K562 (cell line): ENCODE measurements around the gene NOS2. TPM values are rescaled to one million over a fixed set of nuclear protein-coding genes. Genes with fewer than 3 reads are reported as not detected.

Experiments
- ATAC-seq: fragments of 200-7000 bp; cut with Tn5 transposase; 3 replicates; pipeline ENCODE4 v1.9.1; 2020; ENCODE audit warnings: moderate library complexity
- BruUV-seq: library from RNA; stranded (reverse); fragments of 400-500 nt; replicated peaks from 2 replicates; lab custom pipeline; 2021; lab: Mats Ljungman, UMichigan
- CTCF ChIA-PET: fragments of 300-600 bp; formaldehyde crosslinking; extraction: SDS; loops from one replicate; lab custom pipeline; 2021; ENCODE audit warnings: low intra/inter-chr PET ratio; lab: Yijun Ruan, JAX
- POLR2A ChIA-PET: fragments of 300-600, 350-650 bp; sonication (Branson Sonifier 250); formaldehyde crosslinking; extraction: SDS; loops from one replicate; lab custom pipeline; 2021; ENCODE audit warnings: antibody characterized with exemption, inconsistent platforms; lab: Yijun Ruan, JAX
- DNase-seq, 4 experiments: peaks; one replicate each; pipeline versions ENCODE4 v3.0.0 to v3.0.0-alpha.2; 2011 to 2018; ENCODE audit warnings: low spot score in 3 of 4, mixed read lengths in 3 of 4; ENCODE audit errors: extremely low read depth in 1 of 4
- FAIRE-seq: peaks from 2 replicates; lab custom pipeline; 2011; peaks lifted over from hg19 to GRCh38; lab: Jason Lieb, UNC
- H2AFZ ChIP-seq: 2 replicates; pipeline ENCODE4 v1.6.0; 2011; ENCODE audit warnings: low read depth, low read length, control low read depth, inconsistent platforms
- H3K27ac ChIP-seq: fragments of 200-600 bp; 3 replicates; pipeline ENCODE4 v1.8.0; 2011; ENCODE audit warnings: low read depth, mild to moderate bottlenecking, control low read depth, inconsistent platforms, low read length, moderate library complexity, mixed read lengths; ENCODE audit errors: extremely low read depth
- H3K27me3 ChIP-seq, 2 experiments: fragments of 300-600 bp in 1 of 2; 2 replicates in 1 of 2; 3 replicates in 1 of 2; pipeline versions ENCODE4 v1.6.0 to v1.8.0; 2011; ENCODE audit warnings: inconsistent platforms in 2 of 2, low read length in 2 of 2, mild to moderate bottlenecking in 1 of 2, mixed read lengths in 1 of 2, moderate library complexity in 1 of 2; ENCODE audit not compliant: control insufficient read depth in 2 of 2, insufficient read depth in 2 of 2
- H3K36me3 ChIP-seq: fragments of 300-600 bp; 3 replicates; pipeline ENCODE4 v1.8.0; 2011; ENCODE audit warnings: mild to moderate bottlenecking, low read length, inconsistent platforms; ENCODE audit not compliant: control insufficient read depth, insufficient read depth
- H3K4me1 ChIP-seq, 2 experiments: fragments of 200-600 bp in 1 of 2; replicated peaks in 1 of 2; 2 replicates in 1 of 2; 3 replicates in 1 of 2; pipeline versions ENCODE4 v1.5.1 to v1.8.0; 2011; ENCODE audit warnings: inconsistent platforms in 2 of 2, low read length in 2 of 2, mild to moderate bottlenecking in 1 of 2, mixed read lengths in 1 of 2, moderate library complexity in 1 of 2; ENCODE audit not compliant: control insufficient read depth in 2 of 2, insufficient read depth in 2 of 2
- H3K4me2 ChIP-seq: 2 replicates; pipeline ENCODE4 v1.6.1; 2011; ENCODE audit warnings: low read length, control low read depth, inconsistent platforms, mixed read lengths; ENCODE audit not compliant: insufficient read depth
- H3K4me3 ChIP-seq: fragments of 200-600 bp; sonication (generic), shearing (Covaris generic); 2 replicates; pipeline ENCODE4 v1.5.1; 2016; ENCODE audit warnings: control low read depth, inconsistent platforms
- H3K79me2 ChIP-seq: fragments of 200-600 bp; 3 replicates; pipeline ENCODE4 v1.8.0; 2011; ENCODE audit warnings: low read length, inconsistent platforms; ENCODE audit not compliant: control insufficient read depth, insufficient read depth
- H3K9ac ChIP-seq, 2 experiments: 2 replicates each; pipeline versions ENCODE4 v1.6.0 to v1.6.1; 2011; ENCODE audit warnings: low read depth in 2 of 2, low read length in 2 of 2, control low read depth in 1 of 2, inconsistent platforms in 1 of 2, mild to moderate bottlenecking in 1 of 2, mixed read lengths in 1 of 2; ENCODE audit not compliant: insufficient read depth in 1 of 2
- H3K9me1 ChIP-seq: one replicate; pipeline ENCODE4 v1.6.0; 2011; ENCODE audit warnings: inconsistent platforms, mild to moderate bottlenecking, low read length, moderate library complexity; ENCODE audit not compliant: control insufficient read depth, insufficient read depth
- H3K9me3 ChIP-seq: replicated peaks from 2 replicates; pipeline ENCODE4 v1.5.1; 2011; ENCODE audit warnings: low read depth, low read length, inconsistent platforms; ENCODE audit not compliant: control insufficient read depth, insufficient read depth
- H4K20me1 ChIP-seq: replicated peaks from 2 replicates; pipeline ENCODE4 v1.6.1; 2011; ENCODE audit warnings: low read length, inconsistent platforms, mixed read lengths; ENCODE audit not compliant: control insufficient read depth, insufficient read depth
- CBFA2T3 ChIP-seq: fragments of 450-650 bp; IDR thresholded peaks from 2 replicates; pipeline ENCODE4 v1.6.1; 2017
- DNMT1 ChIP-seq: fragments of 450-650 bp; IDR thresholded peaks from 2 replicates; pipeline ENCODE4 v1.6.1; 2016; ENCODE audit warnings: antibody characterized with exemption, mild to moderate bottlenecking
- HOXB6 ChIP-seq: fragments of 250-450 bp; sonication (Bioruptor Pico); IDR thresholded peaks from 2 replicates; pipeline ENCODE4 v1.5.1; 2022; ENCODE audit warnings: mild to moderate bottlenecking, borderline replicate concordance
- KDM1A ChIP-seq, 2 experiments: fragments of 450-650 bp; IDR thresholded peaks; 2 replicates each; pipeline ENCODE4 v1.6.1; 2016; ENCODE audit warnings: mild to moderate bottlenecking in 2 of 2
- MED1 ChIP-seq: sonication (generic); formaldehyde crosslinking; IDR thresholded peaks from 2 replicates; pipeline ENCODE4 v1.8.1; 2023; ENCODE audit warnings: missing genetic modification reagents, borderline replicate concordance
- MTA2 ChIP-seq: fragments of 450-650 bp; IDR thresholded peaks from 2 replicates; pipeline ENCODE4 v1.6.1; 2016; ENCODE audit warnings: low read depth
- MYBL2 ChIP-seq, 2 experiments: fragments of 450-650 bp in 1 of 2; sonication (generic) in 1 of 2; formaldehyde crosslinking in 1 of 2; IDR thresholded peaks; 2 replicates each; pipeline versions ENCODE4 v1.6.1 to v1.8.1; 2017 to 2022; ENCODE audit warnings: borderline replicate concordance in 1 of 2, inconsistent platforms in 1 of 2, low read depth in 1 of 2, mild to moderate bottlenecking in 1 of 2, missing genetic modification reagents in 1 of 2, moderate library complexity in 1 of 2
- POLR3G ChIP-seq: IDR thresholded peaks from 2 replicates; pipeline ENCODE4 v1.6.1; 2011; ENCODE audit not compliant: insufficient read length, insufficient replicate concordance; ENCODE audit errors: extremely low read depth
- RFX5 ChIP-seq: IDR thresholded peaks from 2 replicates; pipeline ENCODE4 v1.6.1; 2011; ENCODE audit warnings: low read depth, mild to moderate bottlenecking, improper control_type of control experiment, low read length
- ZKSCAN1 ChIP-seq: fragments of 150-350 bp; IDR thresholded peaks from 2 replicates; pipeline ENCODE4 v1.6.1; 2016; ENCODE audit warnings: low read depth, low read length
- ZNF232 ChIP-seq: sonication (generic); formaldehyde crosslinking; IDR thresholded peaks from 2 replicates; pipeline ENCODE4 v1.8.0; 2022; ENCODE audit warnings: mild to moderate bottlenecking, missing genetic modification reagents
- ZNF324 ChIP-seq: fragments of 250-450 bp; sonication (Bioruptor Pico); IDR thresholded peaks from 2 replicates; pipeline ENCODE4 v1.4.0; 2020; ENCODE audit warnings: mild to moderate bottlenecking
- ZNF668 ChIP-seq: fragments of 250-450 bp; sonication (Bioruptor Pico); IDR thresholded peaks from 2 replicates; pipeline ENCODE4 v1.8.0; 2022; ENCODE audit warnings: mild to moderate bottlenecking, inconsistent platforms
- WGBS: fragments of 100-300 bp; shearing (Covaris generic); methylation state at CpG from one replicate; pipeline ENCODE4 v1.1.6; 2016; ENCODE audit warnings: low coverage, mixed read lengths; ENCODE audit not compliant: insufficient coverage; ENCODE audit errors: missing lambda C conversion rate; 5-methylcytosine and 5-hydroxymethylcytosine counted together
- in situ Hi-C: fragments of 300-500 bp; cut with MboI; formaldehyde crosslinking; loops from 4 replicates; pipeline ENCODE4 v1.15.0; 2018; ENCODE audit warnings: inconsistent platforms, mixed read lengths
- intact Hi-C: fragments of 100-400 bp; cut with micrococcal nuclease; formaldehyde crosslinking; loops from 2 replicates; pipeline ENCODE4 v1.14.2; 2022
- polyA plus RNA-seq, 8 experiments: library from polyadenylated mRNA; depleted of rRNA in 4 of 8; stranded (reverse) in 5 of 8; unstranded in 3 of 8; fragments of >200 nt; fragmentation: Nextera tagmentation in 2 of 8; fragmentation: Illumina TruSeq in 1 of 8; extraction: Ambion mirVana in 2 of 8; extraction: Trizol in 1 of 8; gene quantifications; 2 replicates each; pipeline versions ENCODE4 v1.2.1 to v1.2.3, GENCODE V29; 2011 to 2014; ENCODE audit warnings: inconsistent platforms in 1 of 8, missing spikeins in 1 of 8
- total RNA-seq, 7 experiments: library from RNA; depleted of rRNA in 6 of 7; stranded (reverse); fragments of >200 nt in 6 of 7; fragmentation: Illumina TruSeq in 2 of 7; extraction: Trizol in 2 of 7; gene quantifications; 2 replicates each; pipeline versions ENCODE4 v1.2.1 to v1.2.3, GENCODE V29; 2011 to 2021; ENCODE audit warnings: low replicate concordance in 1 of 7
- TF ChIP-seq, protein P1 (sequence below): fragments of 450-650 bp; formaldehyde crosslinking; IDR thresholded peaks from 2 replicates; pipeline ENCODE4 v1.4.0; 2020; ENCODE audit warnings: mild to moderate bottlenecking, moderate library complexity
- TF ChIP-seq, protein P2 (sequence below): fragments of 250-450 bp; sonication (Bioruptor Pico); IDR thresholded peaks from 2 replicates; pipeline ENCODE4 v1.4.0; 2020; ENCODE audit warnings: mild to moderate bottlenecking, moderate library complexity

Gene NOS2
- total and polyA plus RNA-seq, 9 of the 15 experiments (the other 6 are each of a cell fraction or from before 2014, with no cell fraction given) = not detected

DNA sequence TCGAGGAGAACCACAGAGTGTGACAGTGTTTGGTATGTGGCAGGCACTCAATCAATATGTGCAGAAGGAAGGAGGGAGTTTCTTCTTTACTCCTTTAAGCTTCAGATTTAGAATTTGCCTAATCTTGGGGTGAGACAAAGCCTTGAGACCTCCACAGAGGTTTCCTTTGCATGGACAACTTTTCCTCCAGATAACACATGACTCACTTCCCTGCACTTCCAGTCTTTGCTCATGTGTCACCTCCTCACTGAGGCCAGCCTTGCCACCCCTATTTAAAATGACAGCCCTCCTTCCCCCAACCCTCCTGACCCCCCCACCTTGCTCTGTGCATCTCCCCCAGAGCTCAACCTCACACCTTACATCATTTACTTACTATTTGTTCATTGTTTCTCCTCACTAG is 17.4 kb upstream of the NOS2 start (continued):
- TF ChIP-seq, protein P1, sequence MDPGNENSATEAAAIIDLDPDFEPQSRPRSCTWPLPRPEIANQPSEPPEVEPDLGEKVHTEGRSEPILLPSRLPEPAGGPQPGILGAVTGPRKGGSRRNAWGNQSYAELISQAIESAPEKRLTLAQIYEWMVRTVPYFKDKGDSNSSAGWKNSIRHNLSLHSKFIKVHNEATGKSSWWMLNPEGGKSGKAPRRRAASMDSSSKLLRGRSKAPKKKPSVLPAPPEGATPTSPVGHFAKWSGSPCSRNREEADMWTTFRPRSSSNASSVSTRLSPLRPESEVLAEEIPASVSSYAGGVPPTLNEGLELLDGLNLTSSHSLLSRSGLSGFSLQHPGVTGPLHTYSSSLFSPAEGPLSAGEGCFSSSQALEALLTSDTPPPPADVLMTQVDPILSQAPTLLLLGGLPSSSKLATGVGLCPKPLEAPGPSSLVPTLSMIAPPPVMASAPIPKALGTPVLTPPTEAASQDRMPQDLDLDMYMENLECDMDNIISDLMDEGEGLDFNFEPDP = no peak
- TF ChIP-seq, protein P2, sequence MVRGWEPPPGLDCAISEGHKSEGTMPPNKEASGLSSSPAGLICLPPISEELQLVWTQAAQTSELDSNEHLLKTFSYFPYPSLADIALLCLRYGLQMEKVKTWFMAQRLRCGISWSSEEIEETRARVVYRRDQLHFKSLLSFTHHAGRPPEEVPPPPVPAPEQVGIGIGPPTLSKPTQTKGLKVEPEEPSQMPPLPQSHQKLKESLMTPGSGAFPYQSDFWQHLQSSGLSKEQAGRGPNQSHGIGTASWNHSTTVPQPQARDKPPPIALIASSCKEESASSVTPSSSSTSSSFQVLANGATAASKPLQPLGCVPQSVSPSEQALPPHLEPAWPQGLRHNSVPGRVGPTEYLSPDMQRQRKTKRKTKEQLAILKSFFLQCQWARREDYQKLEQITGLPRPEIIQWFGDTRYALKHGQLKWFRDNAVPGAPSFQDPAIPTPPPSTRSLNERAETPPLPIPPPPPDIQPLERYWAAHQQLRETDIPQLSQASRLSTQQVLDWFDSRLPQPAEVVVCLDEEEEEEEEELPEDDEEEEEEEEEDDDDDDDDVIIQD = no peak
- TF ChIP-seq CBFA2T3 (peak; percentile 47), DNMT1 (no peak), KDM1A (IDR thresholded peaks at IDR 0.05) (peak; percentile 22 to 24; a peak in 2 of 4 replicates), POLR3G (no peak), RFX5 (no peak)

DNA sequence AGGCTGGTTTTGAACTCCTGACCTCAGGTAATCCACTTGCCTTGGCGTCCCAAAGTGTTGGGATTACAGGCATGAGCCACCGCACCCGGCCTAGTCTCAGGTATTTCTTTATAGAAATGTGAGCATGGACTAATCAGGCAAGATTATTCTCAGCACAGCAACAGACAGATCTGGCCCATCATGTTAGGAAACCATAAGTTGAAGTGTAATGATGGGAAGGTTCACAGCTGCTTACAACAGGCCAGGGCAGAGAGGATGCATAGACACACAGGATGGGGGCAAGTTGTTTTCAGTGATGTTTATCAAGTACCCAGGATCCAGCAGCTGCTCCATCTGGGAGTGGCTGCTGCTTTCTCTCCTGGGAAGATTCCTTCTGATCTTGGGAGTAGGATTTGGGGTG is 16.6 kb upstream of the NOS2 start:
- Histone ChIP-seq H3K4me2 (no peak overlapping the region), H3K27me3 (peaks cover 10 to 16% of the 10 kb centered on the region in 2 experiments; a peak in 4 of 5 replicates), H3K36me3 (no peaks in the 10 kb centered on the region), H3K4me3 (no peak overlapping the region), H3K4me1 (no peaks in the 10 kb centered on the region), H3K27ac (no peak overlapping the region), H3K9me1 (no peaks in the 10 kb centered on the region), H2AFZ (no peak overlapping the region), H3K9me3 (peaks cover 2% of the 10 kb centered on the region; the same call in 1 of the 2 replicates), H3K79me2 (no peaks in the 10 kb centered on the region), H3K9ac (no peak overlapping the region), H4K20me1 (no peaks in the 10 kb centered on the region; the same call in 1 of the 2 replicates)
- FAIRE-seq (no peak), DNase-seq (no peak), ATAC-seq (no peak)
- ChIA-PET CTCF (no interaction called here), POLR2A (no interaction called here)
- BruUV-seq = no TSS peak
- 0% methylated on average over 3 of the region's 3 CpGs for WGBS
- intact Hi-C loops (no loop called here), in situ Hi-C loops (no loop called here)
- TF ChIP-seq MED1 (CRISPR knock-in tag) (no peak), MTA2 (no peak), ZNF668 (CRISPR knock-in tag) (no peak), ZKSCAN1 (no peak), HOXB6 (CRISPR knock-in tag) (no peak), ZNF324 (CRISPR knock-in tag) (no peak), ZNF232 (CRISPR knock-in tag) (no peak), MYBL2 (IDR thresholded peaks at IDR 0.05; ENCODE audit: low read depth) (no peak), MYBL2 (CRISPR knock-in tag; IDR thresholded peaks at IDR 0.05; ENCODE audit: borderline replicate concordance) (no peak)
